ENCODE data around the gene SMIM29.

The SMIM29 gene

DNA sequence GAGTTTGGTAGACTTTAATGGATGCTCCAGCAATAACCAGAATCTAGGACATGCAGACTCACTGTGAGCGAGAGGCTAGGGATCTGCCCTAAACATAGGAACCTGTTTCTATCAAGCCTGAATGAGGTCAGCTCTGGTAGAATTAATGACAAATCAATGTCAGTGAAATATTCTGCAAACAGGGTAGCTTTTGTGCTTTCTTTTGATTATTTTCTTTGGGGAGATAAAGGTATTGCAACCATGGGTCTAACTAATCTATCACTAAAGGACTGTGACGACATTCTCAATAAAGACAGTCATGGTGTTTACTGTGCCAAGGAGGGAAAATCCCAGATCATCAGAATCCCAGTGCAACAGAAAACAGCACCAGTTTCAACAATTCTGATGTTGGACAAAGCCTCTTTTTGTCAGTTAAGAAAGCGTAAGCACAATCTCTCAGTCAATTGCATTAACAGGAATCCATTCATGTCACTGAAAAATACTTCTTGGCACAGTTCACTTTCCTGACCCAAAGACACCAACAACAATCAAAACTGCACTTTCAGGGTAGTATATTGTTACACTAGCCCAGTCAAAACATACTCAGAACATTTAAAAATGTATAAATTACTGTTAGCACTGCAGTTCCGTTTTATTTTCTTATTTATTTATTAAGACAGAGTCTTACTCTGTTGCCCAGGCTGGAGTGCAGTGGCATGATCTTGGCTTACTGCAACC is 36.8 kb upstream of the SMIM29 start:
- Histone ChIP-seq H3K27me3 (replicated peaks; ENCODE audit: control insufficient read depth, insufficient read depth, low read length) (no peaks in the 10 kb centered on the region), H3K36me3 (ENCODE audit: control insufficient read depth, insufficient read depth, low read length) (peaks cover 2% of the 10 kb centered on the region), H3K4me3 (replicated peaks; ENCODE audit: low read depth, low read length) (no peak overlapping the region)
- TF ChIP-seq, protein P1, sequence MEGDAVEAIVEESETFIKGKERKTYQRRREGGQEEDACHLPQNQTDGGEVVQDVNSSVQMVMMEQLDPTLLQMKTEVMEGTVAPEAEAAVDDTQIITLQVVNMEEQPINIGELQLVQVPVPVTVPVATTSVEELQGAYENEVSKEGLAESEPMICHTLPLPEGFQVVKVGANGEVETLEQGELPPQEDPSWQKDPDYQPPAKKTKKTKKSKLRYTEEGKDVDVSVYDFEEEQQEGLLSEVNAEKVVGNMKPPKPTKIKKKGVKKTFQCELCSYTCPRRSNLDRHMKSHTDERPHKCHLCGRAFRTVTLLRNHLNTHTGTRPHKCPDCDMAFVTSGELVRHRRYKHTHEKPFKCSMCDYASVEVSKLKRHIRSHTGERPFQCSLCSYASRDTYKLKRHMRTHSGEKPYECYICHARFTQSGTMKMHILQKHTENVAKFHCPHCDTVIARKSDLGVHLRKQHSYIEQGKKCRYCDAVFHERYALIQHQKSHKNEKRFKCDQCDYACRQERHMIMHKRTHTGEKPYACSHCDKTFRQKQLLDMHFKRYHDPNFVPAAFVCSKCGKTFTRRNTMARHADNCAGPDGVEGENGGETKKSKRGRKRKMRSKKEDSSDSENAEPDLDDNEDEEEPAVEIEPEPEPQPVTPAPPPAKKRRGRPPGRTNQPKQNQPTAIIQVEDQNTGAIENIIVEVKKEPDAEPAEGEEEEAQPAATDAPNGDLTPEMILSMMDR (IDR thresholded peaks at IDR 0.05; ENCODE audit: insufficient read depth, low read length, poor library complexity, severe bottlenecking), result no peak
- DNase-seq (ENCODE audit: extremely low read depth, insufficient read length), result no peak

DNA sequence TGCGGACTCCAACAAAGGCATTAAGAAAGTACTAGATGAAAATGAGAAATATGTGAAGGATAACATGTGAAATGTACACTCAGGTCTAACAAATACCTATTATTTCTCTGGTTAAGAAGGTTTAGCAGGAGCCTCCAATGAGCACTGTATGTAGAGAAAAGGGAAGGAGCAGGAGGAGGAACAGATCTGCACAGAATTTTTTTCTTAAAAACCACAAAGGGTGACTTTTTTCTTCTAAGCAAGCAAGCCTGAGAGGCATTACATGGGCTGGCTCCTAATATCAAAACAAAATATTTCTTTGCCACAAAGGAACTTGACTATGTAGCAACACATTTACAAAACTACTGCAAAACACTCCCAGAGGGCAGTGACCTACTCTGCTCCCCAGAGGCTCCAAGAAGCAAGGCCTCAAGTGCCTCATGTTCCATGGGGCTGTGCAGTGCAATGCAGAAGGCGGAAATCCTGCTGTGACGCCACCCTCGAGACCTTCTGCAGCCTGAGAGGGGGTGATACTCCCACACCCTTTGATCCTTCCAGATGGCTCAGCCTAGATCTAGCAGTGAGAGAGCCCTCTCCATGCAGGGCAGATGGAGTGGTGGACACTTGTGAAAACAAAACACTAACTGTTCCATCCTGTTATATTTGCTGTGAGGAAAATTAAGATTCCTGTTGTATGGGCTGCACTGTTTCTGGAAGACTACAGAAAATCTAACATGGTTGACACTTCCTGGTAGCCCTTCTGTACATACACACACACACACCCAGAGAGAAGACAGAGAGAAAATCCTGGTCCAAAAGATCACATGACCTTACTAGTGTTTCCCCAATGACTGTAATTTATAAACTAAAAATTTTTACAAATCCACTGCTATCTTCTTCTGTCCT is 36.0 kb upstream of the SMIM29 start:
- TF ChIP-seq, protein P1 (IDR thresholded peaks at IDR 0.05; ENCODE audit: insufficient read depth, low read length, poor library complexity, severe bottlenecking), result no peak
- no peaks in the 10 kb centered on the region for H3K27me3 ChIP-seq (replicated peaks; ENCODE audit: control insufficient read depth, insufficient read depth, low read length)
- no peak for DNase-seq (ENCODE audit: extremely low read depth, insufficient read length)
- H3K4me3 ChIP-seq (replicated peaks; ENCODE audit: low read depth, low read length), result no peak overlapping the region
- peaks cover 6% of the 10 kb centered on the region for H3K36me3 ChIP-seq (ENCODE audit: control insufficient read depth, insufficient read depth, low read length)

DNA sequence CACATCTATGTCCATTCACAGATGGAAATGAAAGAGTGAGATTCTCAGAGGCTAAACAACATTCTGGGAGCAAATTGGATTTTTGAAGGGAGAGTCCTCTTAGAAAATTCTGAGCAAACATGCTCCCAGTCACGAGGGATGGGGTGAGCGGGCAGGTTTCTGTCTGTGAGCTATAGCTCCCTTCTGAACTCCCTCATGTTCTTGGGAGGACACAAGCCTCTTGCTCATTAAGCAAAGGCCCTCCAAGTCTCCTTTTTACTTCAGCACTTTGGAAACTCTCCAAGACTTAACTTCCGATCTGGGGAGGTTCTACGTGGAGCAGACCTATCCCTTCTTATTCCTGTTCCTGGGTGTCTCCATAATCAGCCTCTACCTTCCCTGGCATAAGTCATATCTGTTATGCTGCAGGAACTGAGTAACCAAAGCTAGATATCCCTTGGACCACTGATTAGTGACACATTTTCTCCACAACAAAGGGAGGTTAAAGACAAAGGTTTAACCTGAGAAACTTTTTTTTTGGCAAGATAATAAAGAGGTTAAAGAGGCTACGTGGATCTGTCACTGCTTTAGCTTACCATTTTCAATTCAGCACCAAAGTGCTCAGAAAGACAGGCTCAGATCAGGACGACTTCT is 33.0 kb upstream of the SMIM29 start:
- H3K4me3 ChIP-seq (replicated peaks; ENCODE audit: low read depth, low read length), result no peak overlapping the region
- TF ChIP-seq, protein P1 (IDR thresholded peaks at IDR 0.05; ENCODE audit: insufficient read depth, low read length, poor library complexity, severe bottlenecking), result no peak
- DNase-seq (ENCODE audit: extremely low read depth, insufficient read length), result no peak
- no peaks in the 10 kb centered on the region for H3K27me3 ChIP-seq (replicated peaks; ENCODE audit: control insufficient read depth, insufficient read depth, low read length)
- peaks cover 8% of the 10 kb centered on the region for H3K36me3 ChIP-seq (ENCODE audit: control insufficient read depth, insufficient read depth, low read length)

DNA sequence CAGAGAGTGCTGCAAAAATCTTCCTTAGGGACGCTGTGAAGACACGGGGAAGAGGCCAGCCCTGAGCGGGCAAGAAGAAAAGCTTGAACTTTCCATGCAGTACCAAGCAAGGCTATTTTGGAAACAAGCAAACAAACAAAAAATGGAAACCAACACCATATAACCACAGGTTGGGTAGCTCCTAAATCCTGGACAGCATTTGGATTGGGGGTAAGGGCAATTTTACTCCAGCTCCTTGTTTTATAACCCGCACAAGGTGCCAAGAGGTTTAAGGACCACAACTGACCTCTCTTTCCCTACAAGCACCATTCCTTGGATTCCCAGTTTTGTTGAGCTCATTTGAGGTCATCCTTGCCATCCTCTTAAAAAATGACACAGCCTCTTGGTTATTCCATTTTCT is 31.4 kb upstream of the SMIM29 start:
- H3K4me3 ChIP-seq (replicated peaks; ENCODE audit: low read depth, low read length), result no peak overlapping the region
- no peaks in the 10 kb centered on the region for H3K27me3 ChIP-seq (replicated peaks; ENCODE audit: control insufficient read depth, insufficient read depth, low read length)
- peaks cover 8% of the 10 kb centered on the region for H3K36me3 ChIP-seq (ENCODE audit: control insufficient read depth, insufficient read depth, low read length)
- TF ChIP-seq, protein P1 (IDR thresholded peaks at IDR 0.05; ENCODE audit: insufficient read depth, low read length, poor library complexity, severe bottlenecking), result no peak
- DNase-seq (ENCODE audit: extremely low read depth, insufficient read length), result no peak

DNA sequence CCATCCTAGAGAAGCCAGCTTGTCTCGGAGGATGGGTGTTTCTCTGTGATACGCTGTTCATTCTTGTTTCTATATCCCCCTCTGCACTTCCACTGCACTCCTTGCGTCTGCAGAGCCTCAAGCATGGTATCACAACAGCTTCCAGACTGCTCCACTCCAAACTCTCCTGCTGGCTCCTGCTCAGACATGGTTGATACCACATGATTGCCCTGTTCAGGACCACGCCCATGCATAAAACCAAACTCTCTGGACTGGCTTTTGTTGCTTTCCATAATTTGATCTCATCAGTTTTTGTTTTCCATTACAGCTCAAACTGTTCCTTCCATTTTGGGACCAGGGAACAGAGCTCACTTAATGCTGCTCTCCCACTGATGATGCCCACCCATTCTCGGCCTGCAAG is 30.0 kb upstream of the SMIM29 start:
- no peak overlapping the region for H3K4me3 ChIP-seq (replicated peaks; ENCODE audit: low read depth, low read length)
- H3K36me3 ChIP-seq (ENCODE audit: control insufficient read depth, insufficient read depth, low read length), result peaks cover 6% of the 10 kb centered on the region
- TF ChIP-seq, protein P1 (IDR thresholded peaks at IDR 0.05; ENCODE audit: insufficient read depth, low read length, poor library complexity, severe bottlenecking), result no peak
- DNase-seq (ENCODE audit: extremely low read depth, insufficient read length), result no peak
- H3K27me3 ChIP-seq (replicated peaks; ENCODE audit: control insufficient read depth, insufficient read depth, low read length), result no peaks in the 10 kb centered on the region
